GM18951 (cell line): ENCODE data around the gene TMX3.

ENCODE experiments used
- POLR2A ChIP-seq: IDR thresholded peaks from 4 replicates; pipeline ENCODE4 v1.6.1; 2011; ENCODE audit warnings: mild to moderate bottlenecking; ENCODE audit not compliant: insufficient read length, insufficient read depth; ENCODE audit errors: extremely low read depth
- in situ Hi-C: fragments of 300-500 bp; cut with MboI; formaldehyde crosslinking; loops from one replicate; pipeline ENCODE4 v1.12.0; 2022; ENCODE audit warnings: low sequenced_read_pairs, mixed read lengths, inconsistent platforms; ENCODE audit not compliant: unreplicated experiment

Gene TMX3

DNA sequence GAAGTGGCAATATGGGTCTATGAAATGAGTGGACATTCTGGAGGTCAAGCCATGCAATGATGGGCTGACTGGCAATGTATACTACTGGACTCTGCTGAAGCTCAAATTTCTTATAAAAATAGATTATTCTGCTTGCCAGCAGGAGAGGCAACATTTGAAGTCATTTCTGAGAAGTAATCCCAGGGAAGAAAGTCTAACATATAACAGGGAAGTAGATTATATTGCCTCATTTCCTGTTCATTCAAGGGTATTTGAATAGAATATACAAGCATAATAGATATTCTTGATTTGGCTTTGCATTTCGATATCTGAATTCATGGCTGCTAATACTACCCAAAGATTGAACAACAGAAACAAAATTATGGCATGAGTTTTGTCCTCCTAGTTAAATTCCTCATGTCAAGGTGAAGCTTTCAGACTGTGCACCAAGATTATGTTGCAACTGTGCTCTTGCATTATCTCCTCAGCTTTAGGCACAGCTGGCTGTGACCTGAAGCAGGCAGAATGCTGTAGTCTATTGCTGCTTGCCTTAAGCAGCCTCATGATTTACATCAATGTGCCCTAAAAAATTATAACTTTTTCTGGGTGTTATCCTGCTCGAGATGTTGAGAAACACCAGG, 13.3 kb upstream of the TMX3 start:
- in situ Hi-C loops: no loop called here
- TF ChIP-seq POLR2A: no peak

DNA sequence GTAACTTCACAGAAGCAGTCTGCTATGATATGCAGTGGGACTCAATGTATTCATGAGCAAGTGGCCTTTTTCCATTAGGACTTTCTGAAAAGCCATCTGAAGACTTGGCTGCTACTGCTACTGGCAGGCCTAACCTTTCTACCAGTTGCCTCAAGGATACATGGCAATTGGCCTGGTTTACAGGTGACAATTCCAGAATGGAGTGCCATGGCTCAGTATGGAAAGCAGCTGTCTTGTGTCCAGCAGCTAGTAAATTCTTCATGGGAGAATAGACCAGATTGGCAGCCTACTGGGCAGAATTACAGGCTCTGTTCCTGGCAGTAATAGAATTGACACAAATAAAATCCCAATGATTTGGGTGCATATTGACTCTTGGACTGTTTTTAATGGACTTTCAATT, 12.6 kb upstream of the TMX3 start:
- in situ Hi-C loops: no loop called here
- TF ChIP-seq POLR2A: no peak

- no peak for TF ChIP-seq POLR2A
- in situ Hi-C loops: no loop called here
These were observed 10.4 kb upstream of the TMX3 start for GRCh38 chr18:68725346-68725745.

GRCh38 chr18:68724021-68724420, 9.1 kb upstream of the TMX3 start:
- in situ Hi-C loops: no loop called here
- TF ChIP-seq POLR2A: no peak

- no peak for TF ChIP-seq POLR2A
- in situ Hi-C loops: no loop called here
These were observed 8.6 kb upstream of the TMX3 start for GRCh38 chr18:68723539-68723938.

GRCh38 chr18:68722821-68723220, 7.9 kb upstream of the TMX3 start:
- in situ Hi-C loops: no loop called here
- no peak for TF ChIP-seq POLR2A

- in situ Hi-C loops: no loop called here
These were observed 7.0 kb upstream of the TMX3 start for GRCh38 chr18:68721681-68722583.

DNA sequence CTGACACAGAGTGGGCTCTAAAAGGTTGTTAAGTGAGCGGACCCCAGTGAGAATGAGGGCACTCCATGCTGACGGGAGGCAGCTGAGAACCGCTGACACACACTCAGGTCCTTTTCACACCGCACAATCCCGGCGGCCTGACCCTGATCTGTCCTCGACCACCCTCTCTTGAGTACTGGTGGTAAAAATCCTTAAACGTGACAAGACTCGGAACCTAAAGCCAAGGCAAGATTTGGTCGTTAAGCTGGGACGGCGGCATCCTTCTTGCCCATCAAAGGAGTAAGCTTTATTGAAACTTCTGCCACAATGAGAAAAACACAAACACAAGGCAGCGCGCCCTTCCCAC, 569 bp downstream of the TMX3 start:
- in situ Hi-C loops: no loop called here
- TF ChIP-seq POLR2A: no peak

More at GRCh38 chr18:68721681-68722583, 7.0 kb upstream of the TMX3 start:
- no peak for TF ChIP-seq POLR2A

GRCh38 chr18:68713796-68714195, 1.1 kb downstream of the TMX3 start:
- no peak for TF ChIP-seq POLR2A
- in situ Hi-C loops: no loop called here

GRCh38 chr18:68713131-68713530, 1.8 kb downstream of the TMX3 start:
- TF ChIP-seq POLR2A: no peak
- in situ Hi-C loops: no loop called here

- in situ Hi-C loops: no loop called here
- no peak for TF ChIP-seq POLR2A
These were observed 7.3 kb downstream of the TMX3 start for GRCh38 chr18:68707646-68708045.

- in situ Hi-C loops: no loop called here
- TF ChIP-seq POLR2A: no peak
These were observed 9.8 kb downstream of the TMX3 start for GRCh38 chr18:68705119-68705518.

DNA sequence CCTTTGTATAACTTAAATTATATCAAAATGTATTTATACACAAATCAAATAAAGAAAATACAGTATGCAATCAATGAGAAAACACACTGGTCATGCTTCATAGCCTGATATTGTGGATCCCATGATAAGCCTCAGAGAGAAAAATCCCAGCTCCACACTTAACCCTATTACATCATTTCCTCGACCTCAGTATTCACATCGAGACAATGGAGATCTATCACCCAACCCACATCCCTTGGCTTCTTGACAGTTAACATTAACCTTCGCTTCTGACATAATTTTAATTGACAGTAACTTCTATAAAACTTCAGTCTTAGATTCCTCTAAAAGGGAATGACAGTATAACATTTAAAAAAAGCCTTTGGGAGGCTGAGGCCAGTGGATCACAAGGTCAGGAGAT, 11.6 kb downstream of the TMX3 start:
- TF ChIP-seq POLR2A: no peak
- in situ Hi-C loops: no loop called here

- no peak for TF ChIP-seq POLR2A
- in situ Hi-C loops: no loop called here
These were observed 13.6 kb downstream of the TMX3 start for GRCh38 chr18:68701353-68701752.
